PC-9 (cell line): ENCODE results near the gene HOXC4. TPM values are rescaled to one million over a fixed set of nuclear protein-coding genes. Genes with fewer than 3 reads are reported as not detected.
"Not testable (repeated sequence)": the region's sequence is repeated elsewhere in the genome, so short reads cannot be mapped to it uniquely, and the experiment has no call there.

ENCODE experiments used
- BruUV-seq: library from RNA; stranded (reverse); fragments of 400-500 nt; replicated peaks from 2 replicates; lab custom pipeline; 2021; lab: Mats Ljungman, UMichigan
- CTCF ChIA-PET: fragments of 300-600 bp; sonication (Branson Sonifier 250); formaldehyde crosslinking; loops from one replicate; lab custom pipeline; 2022; ENCODE audit warnings: antibody characterized with exemption; lab: Charles Lee
- POLR2A ChIA-PET: fragments of 300-600 bp; sonication (Branson Sonifier 250); formaldehyde crosslinking; loops from one replicate; lab custom pipeline; 2022; ENCODE audit warnings: antibody characterized with exemption; ENCODE audit not compliant: unreplicated experiment; lab: Charles Lee
- DNase-seq, 2 experiments: peaks; one replicate each; pipeline versions ENCODE4 v3.0.0 to v3.0.0-alpha.2; 2015 to 2022; ENCODE audit warnings: mixed read lengths in 1 of 2
- H2AFZ ChIP-seq: fragments of 200-600 bp; sonication (generic); 2 replicates; pipeline ENCODE4 v1.8.1; 2017; ENCODE audit warnings: antibody characterized with exemption
- H3F3A ChIP-seq: fragments of 200-600 bp; sonication (generic); 2 replicates; pipeline ENCODE4 v1.8.1; 2017; ENCODE audit warnings: antibody characterized with exemption, mild to moderate bottlenecking, low read depth; ENCODE audit not compliant: insufficient read depth
- H3K27ac ChIP-seq: fragments of 200-600 bp; sonication (generic); 2 replicates; pipeline ENCODE4 v1.6.1; 2016; ENCODE audit warnings: mixed run types
- H3K27me3 ChIP-seq: fragments of 200-600 bp; sonication (generic); 2 replicates; pipeline ENCODE4 v1.6.1; 2016; ENCODE audit warnings: low read depth, mixed run types; ENCODE audit not compliant: insufficient read depth
- H3K36me3 ChIP-seq: fragments of 200-600 bp; sonication (generic); 2 replicates; pipeline ENCODE4 v1.6.1; 2016; ENCODE audit warnings: low read depth, mixed run types
- H3K4me1 ChIP-seq: fragments of 200-600 bp; sonication (generic); replicated peaks from 2 replicates; pipeline ENCODE4 v1.6.1; 2016; ENCODE audit warnings: mixed run types; ENCODE audit not compliant: insufficient read depth
- H3K4me2 ChIP-seq: fragments of 200-600 bp; sonication (generic); 2 replicates; pipeline ENCODE4 v1.6.1; 2017; ENCODE audit warnings: mixed run types
- H3K4me3 ChIP-seq: fragments of 200-600 bp; sonication (generic); 2 replicates; pipeline ENCODE4 v1.6.1; 2016; ENCODE audit warnings: mixed run types
- H3K79me2 ChIP-seq: fragments of 200-600 bp; sonication (generic); 2 replicates; pipeline ENCODE4 v1.6.1; 2017; ENCODE audit warnings: low read depth, mixed run types
- H3K9me2 ChIP-seq: fragments of 200-600 bp; sonication (generic); 2 replicates; pipeline ENCODE4 v1.8.1; 2017; ENCODE audit warnings: mild to moderate bottlenecking; ENCODE audit not compliant: insufficient read depth
- H3K9me3 ChIP-seq: fragments of 200-600 bp; sonication (generic); 2 replicates; pipeline ENCODE4 v1.8.1; 2016; ENCODE audit warnings: low read depth; ENCODE audit not compliant: insufficient read depth
- H4K20me1 ChIP-seq: fragments of 200-600 bp; sonication (generic); 2 replicates; pipeline ENCODE4 v1.8.1; 2017; ENCODE audit not compliant: insufficient read depth
- CTCF ChIP-seq: fragments of 200-600 bp; sonication (generic); conservative IDR thresholded peaks from 2 replicates; pipeline ENCODE4 v1.6.1; 2017; ENCODE audit warnings: mixed run types, antibody characterized with exemption, mild to moderate bottlenecking, moderate library complexity
- EZH2 ChIP-seq: fragments of 200-600 bp; sonication (generic); IDR thresholded peaks from 2 replicates; pipeline ENCODE4 v1.8.0; 2017; ENCODE audit warnings: antibody characterized with exemption, low read depth
- intact Hi-C: fragments of 100-400 bp; cut with micrococcal nuclease; formaldehyde crosslinking; loops from one replicate; pipeline ENCODE4 v1.10.0; 2022; ENCODE audit not compliant: unreplicated experiment
- total RNA-seq: library from RNA; stranded (reverse); gene quantifications from 2 replicates; pipeline ENCODE4 v1.2.3, GENCODE V29; 2021

The HOXC4 gene
- total RNA-seq, 1 experiment from 2014 or later = 3.8 TPM

GRCh38 chr12:54040648-54041047 lies 13.0 kb upstream of the HOXC4 start:
- ChIA-PET POLR2A (no interaction called here), CTCF (interaction anchor here (0.6 kb wide), 1 partner anchor 183 kb away, joined by 3 read pairs; no protein-coding TSS in a partner anchor)
- no TSS peak for BruUV-seq

GRCh38 chr12:54041097-54041690 lies 12.4 kb upstream of the HOXC4 start:
- H4K20me1 ChIP-seq = no peaks in the 10 kb centered on the region
- no peaks in the 10 kb centered on the region for H3K79me2 ChIP-seq
- H3K9me3 ChIP-seq = no peaks in the 10 kb centered on the region
- intact Hi-C loops = no loop called here
- H3K27me3 ChIP-seq = peaks cover 38% of the 10 kb centered on the region
- H3K27ac ChIP-seq = no peak overlapping the region
- no TSS peak for BruUV-seq
- H2AFZ ChIP-seq = no peak overlapping the region
- TF ChIP-seq CTCF (no peak), EZH2 (no peak)
- no peaks in the 10 kb centered on the region for H3F3A ChIP-seq
- DNase-seq = no peak
- no peak overlapping the region for H3K4me2 ChIP-seq
- CTCF ChIA-PET = interaction anchor here (0.6 kb wide), 1 partner anchor 183 kb away, joined by 3 read pairs; no protein-coding TSS in a partner anchor
- no peak overlapping the region for H3K4me3 ChIP-seq
- POLR2A ChIA-PET = interaction anchor here (0.6 kb wide), 1 partner anchor 338 kb away, joined by 6 read pairs; no protein-coding TSS in a partner anchor
- H3K36me3 ChIP-seq = no peaks in the 10 kb centered on the region
- H3K9me2 ChIP-seq = no peaks in the 10 kb centered on the region
- H3K4me1 ChIP-seq = no peaks in the 10 kb centered on the region

More at GRCh38 chr12:54040648-54041047, 13.0 kb upstream of the HOXC4 start:
- H3K27ac ChIP-seq = no peak overlapping the region
- no peak for TF ChIP-seq EZH2
- intact Hi-C loops = no loop called here
- no peak overlapping the region for H3K4me3 ChIP-seq
- H3K27me3 ChIP-seq = peaks cover 35% of the 10 kb centered on the region
- no peaks in the 10 kb centered on the region for H3K9me2 ChIP-seq
- H3K79me2 ChIP-seq = no peaks in the 10 kb centered on the region
- no peaks in the 10 kb centered on the region for H4K20me1 ChIP-seq
- no peaks in the 10 kb centered on the region for H3K4me1 ChIP-seq
- no peak overlapping the region for H2AFZ ChIP-seq
- H3K36me3 ChIP-seq = no peaks in the 10 kb centered on the region
- no peak for DNase-seq
- no peaks in the 10 kb centered on the region for H3K9me3 ChIP-seq
- no peak overlapping the region for H3K4me2 ChIP-seq
- H3F3A ChIP-seq = no peaks in the 10 kb centered on the region

- H3K27ac ChIP-seq, H3F3A ChIP-seq, H3K9me3 ChIP-seq, H3K4me1 ChIP-seq, H4K20me1 ChIP-seq, DNase-seq, H2AFZ ChIP-seq, CTCF ChIA-PET, H3K9me2 ChIP-seq, POLR2A ChIA-PET, H3K36me3 ChIP-seq, H3K4me3 ChIP-seq, BruUV-seq, H3K79me2 ChIP-seq, intact Hi-C loops, H3K4me2 ChIP-seq: not testable (repeated sequence)
- H3K27me3 ChIP-seq = peaks cover 38% of the 10 kb centered on the region
Measured at GRCh38 chr12:54042033-54042432, 11.6 kb upstream of the HOXC4 start.

- TF ChIP-seq EZH2 (no peak), CTCF (no peak)
- Histone ChIP-seq H4K20me1 (no peaks in the 10 kb centered on the region), H3K9me2 (no peaks in the 10 kb centered on the region), H3K9me3 (no peaks in the 10 kb centered on the region), H2AFZ (no peak overlapping the region), H3F3A (no peaks in the 10 kb centered on the region), H3K36me3 (no peaks in the 10 kb centered on the region), H3K27me3 (peaks cover 43% of the 10 kb centered on the region), H3K4me3 (no peak overlapping the region), H3K27ac (no peak overlapping the region), H3K4me1 (no peaks in the 10 kb centered on the region), H3K79me2 (no peaks in the 10 kb centered on the region), H3K4me2 (no peak overlapping the region)
- no TSS peak for BruUV-seq
- intact Hi-C loops = no loop called here
- no peak for DNase-seq
- CTCF ChIA-PET = interaction anchor here (0.6 to 0.7 kb wide), 2 partner anchors 13 to 420 kb away, joined by 7 to 13 read pairs; no protein-coding TSS in a partner anchor
- POLR2A ChIA-PET = interaction anchor here (0.7 kb wide), 1 partner anchor 478 kb away, joined by 13 read pairs; no protein-coding TSS in a partner anchor
Measured at GRCh38 chr12:54042970-54043853, 10.4 kb upstream of the HOXC4 start.
